ENCODE data around the gene IGFBP3.

Gene IGFBP3

DNA sequence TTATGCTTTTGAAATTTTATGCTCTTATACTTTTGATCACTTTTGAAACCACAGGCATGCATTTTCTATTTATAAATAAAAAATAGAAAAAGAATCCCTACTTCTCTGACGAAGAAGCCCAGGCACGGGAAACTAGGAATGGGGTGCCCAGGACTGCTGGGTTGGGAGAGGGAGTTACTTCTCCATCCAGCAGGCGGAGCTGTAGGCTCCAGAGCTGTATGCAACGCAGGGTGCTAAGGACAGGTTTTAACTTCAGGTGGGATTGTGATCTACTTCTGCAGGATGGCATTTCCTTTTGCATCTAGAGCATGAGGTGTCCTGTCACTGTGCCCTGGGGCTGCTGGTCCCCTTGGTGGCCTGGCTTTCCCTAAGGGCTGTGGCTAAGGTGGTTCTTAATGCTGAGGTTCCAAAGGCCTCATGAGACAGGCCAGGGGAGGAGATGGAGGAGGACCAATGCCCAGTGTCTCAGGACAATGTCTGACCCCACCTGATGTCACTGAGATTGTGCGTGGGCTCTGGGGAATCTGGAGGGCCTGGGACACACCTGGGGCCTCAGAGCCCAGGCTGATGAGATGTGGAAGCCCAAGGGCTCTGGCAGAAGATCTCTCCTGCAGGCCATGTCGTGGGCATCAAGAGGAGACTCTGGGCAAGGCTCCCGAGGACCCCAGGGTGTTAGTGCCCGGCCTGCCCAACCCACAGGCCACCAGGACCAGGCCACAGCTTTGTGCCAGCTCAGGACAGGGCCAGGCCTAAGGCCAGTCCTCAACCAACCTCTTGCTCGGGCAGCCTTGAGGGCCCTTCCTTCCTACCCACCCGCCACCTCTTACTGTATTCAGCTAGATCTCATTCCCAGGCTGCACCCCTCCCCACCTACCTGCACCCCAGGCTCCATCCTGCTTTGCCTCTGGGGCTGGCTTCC lies 48.7 kb downstream of the IGFBP3 start:
- peak; percentile 25 for DNase-seq

DNA sequence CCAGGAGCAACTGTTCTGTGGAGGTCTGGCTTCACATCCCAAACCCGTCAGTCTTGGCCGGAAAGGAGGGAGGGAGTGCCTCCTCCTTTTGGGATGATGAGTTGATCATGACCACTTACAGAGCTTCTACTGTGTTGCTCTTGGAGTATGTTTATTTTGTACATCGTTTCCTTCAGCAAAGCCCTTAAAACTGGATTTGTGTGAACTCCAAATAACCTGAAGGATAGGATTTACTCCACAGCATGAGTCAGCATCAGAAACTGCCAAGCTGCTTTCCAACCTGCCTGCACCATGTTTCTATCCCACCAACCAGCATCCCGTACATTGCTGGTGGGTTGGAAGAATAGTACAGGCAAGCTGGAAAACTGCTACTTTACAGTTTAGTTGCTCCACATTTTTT lies 51.6 kb downstream of the IGFBP3 start:
- DNase-seq = no peak

DNA sequence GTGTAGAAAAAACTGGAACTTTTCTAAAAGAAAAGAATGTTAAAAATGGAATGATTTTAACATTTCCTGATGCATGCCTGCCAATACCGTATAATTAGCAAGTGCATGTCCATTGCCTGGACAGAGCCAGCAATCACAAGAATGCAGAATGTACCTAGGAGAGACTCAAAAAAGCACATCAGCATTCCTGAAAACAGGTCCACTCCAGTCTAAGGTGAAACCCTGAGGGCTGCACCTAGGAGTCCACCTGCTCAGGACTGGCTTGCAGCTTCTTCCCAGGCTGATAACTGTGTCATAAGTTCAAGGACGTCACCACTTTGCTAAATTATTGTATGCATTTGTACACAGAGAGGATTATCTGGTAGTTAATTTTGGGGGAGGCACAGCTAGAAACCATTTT lies 53.6 kb downstream of the IGFBP3 start:
- no peak for DNase-seq

DNA sequence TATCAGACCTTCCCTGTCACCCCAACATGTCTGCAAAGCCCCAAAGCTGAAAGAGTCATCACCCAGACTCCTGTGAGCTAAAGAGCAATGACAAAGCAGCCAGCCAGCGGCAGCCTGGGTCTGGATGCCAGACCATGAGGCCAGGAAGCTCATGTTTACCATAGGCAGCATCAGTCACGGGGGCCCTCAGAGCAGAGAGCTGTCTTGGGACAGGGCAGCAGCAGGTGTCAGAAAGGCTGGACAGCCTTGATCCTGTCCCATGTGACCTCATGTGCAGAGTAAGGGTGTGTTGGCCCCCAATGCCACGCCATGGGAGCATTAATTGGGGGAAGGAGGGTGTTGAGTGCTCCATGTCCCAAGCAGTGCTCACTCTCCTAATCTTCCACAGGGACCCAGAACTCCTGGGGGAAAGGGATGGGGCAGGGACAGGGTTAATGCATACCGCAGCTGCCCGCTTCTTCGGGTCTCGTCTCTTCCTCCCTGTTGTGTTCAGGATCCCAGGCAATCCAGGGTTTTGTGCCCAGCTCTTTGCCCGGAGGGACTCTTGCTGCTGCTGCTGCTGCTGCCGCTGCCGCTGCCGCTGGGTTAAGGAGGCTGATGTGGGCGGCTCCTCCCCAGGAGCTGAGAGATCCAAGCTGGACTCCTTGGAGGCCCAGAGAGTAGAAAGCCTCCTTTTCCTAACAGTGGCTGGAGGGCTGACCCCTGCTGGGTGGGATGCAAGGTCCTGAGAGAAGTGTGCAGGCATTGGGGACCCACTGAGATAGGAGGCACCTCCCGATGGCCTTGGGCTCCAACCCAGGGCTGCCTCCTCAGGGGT lies 55.3 kb downstream of the IGFBP3 start:
- DNase-seq = no peak

DNA sequence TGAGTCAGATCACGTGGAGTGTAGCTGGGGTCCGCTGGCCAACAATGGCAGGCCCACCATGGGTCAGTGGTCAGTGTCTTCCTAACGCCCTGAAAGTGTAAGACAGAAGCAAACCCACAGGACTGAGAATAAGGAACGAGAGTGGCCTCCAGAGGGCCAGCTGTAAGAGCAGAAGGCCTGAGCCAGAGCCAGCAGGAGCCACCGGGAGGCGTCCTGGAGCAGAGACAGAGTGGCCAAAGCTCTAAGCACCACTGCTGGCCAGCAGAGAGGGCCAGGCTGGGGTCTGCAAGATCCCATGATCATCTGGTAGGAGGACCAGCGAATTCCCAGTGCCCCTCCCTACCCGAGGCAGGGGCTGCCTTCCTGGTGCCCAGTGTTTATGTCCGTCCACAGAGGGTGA lies 57.4 kb downstream of the IGFBP3 start:
- DNase-seq = no peak
